Ureter (tissue), 1 donor: ENCODE measurements around the gene CMTM8. TPM values are rescaled to one million over a fixed set of nuclear protein-coding genes. Genes with fewer than 3 reads are reported as not detected.

Experiments
- DNase-seq: peaks from one replicate; pipeline ENCODE4 v3.0.0-alpha.2; 2020; ENCODE audit warnings: low spot score
- total RNA-seq: library from RNA; stranded (reverse); gene quantifications from one replicate; pipeline ENCODE4 v1.2.4, GENCODE V29; 2023
- donor health status: DM: yes; HTN: yes; CAD: no.

Gene CMTM8
- total RNA-seq, 1 donor from 2014 or later: 5.7 TPM

GRCh38 chr3:32306072-32306471 is 67.6 kb downstream of the CMTM8 start:
- no peak for DNase-seq

- no peak for DNase-seq
Observed at GRCh38 chr3:32307591-32307990, 69.1 kb downstream of the CMTM8 start.

- DNase-seq: no peak
Observed at GRCh38 chr3:32308378-32308777, 69.9 kb downstream of the CMTM8 start.

DNA sequence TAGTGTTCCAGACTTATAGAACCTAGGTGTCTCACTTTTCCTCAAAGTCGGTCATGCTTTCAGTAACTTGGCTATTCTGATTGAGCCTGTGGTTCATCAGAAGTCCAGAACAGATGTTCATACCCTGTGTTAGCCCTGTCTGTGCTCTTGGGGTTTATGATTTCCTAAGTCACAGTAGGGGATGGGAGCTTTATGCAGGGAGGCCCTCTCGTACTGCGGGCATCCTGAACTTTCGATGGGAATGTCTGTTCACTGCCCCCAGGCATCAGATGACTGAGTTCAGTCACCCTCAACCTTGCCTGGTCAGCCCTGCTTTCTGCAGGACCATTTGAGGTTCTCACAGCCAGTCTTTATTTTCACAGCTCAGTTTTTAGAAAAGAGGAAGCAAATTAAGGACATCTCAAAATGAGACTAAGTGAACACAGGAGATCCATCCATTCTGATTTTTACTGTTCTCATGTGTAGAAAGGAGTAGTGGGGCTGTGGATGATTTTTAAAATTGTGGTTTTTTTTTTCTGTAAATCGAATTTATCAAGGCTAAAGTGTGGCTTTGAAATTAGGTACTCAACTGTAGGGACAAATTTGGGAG is 71.3 kb downstream of the CMTM8 start:
- DNase-seq: no peak

DNA sequence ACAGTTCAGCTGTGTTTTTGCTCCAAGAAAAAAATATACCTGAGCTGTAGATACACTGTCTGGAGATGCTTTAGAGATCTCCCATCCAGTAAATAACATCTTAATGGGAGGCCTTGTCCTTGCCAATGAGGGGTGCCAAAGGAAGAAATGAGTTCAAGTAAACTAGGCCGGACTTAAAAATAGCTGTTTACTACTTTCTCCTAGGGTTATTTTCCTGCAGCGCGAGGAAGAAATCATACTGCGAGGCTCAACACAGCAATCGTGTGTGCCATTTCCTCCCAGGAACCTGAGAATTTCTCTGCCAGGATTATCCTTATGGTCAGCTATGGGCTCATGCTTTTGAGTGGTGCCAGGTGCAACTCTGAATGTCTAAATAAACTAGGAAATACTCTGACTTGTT is 71.9 kb downstream of the CMTM8 start:
- no peak for DNase-seq

GRCh38 chr3:32310918-32311839 is 72.7 kb downstream of the CMTM8 start:
- DNase-seq: no peak

GRCh38 chr3:32312251-32312650 is 73.8 kb downstream of the CMTM8 start:
- DNase-seq: no peak

GRCh38 chr3:32313169-32313568 is 74.7 kb downstream of the CMTM8 start:
- DNase-seq: no peak

DNA sequence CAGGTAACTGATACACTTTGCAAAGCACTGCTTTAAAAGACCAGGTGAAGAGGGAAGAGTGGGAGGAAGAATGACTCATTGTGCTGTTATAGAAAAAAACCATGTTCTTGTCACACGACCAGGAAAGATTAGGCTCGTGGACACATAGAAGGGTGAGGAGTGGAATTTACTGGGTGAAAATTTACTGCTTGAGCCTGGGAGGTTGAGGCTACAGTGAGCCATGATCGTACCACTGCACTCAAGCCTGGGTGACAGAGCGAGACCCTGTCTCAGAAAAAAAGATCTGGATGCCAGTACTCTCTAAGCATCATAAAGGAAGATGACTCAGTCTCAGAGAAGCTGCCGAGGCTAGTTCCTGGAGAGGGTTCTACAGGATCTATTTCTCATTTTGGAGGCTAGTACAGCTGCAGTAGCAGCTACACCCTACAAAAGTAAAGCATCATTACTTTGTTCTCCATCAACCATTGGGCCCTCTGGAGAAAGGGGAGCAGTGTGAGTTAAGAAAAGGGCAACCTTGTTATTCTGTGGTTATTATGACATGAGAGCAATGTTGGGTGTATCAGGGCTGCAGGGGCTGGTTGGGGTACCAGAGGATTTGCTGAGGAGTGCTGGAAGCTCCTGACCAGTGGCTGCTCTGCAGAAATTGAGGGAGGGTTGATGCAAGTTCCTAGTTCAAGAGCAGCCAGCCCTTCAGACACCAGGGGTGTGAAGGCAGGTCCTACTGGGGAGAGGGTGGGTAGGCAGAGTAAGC is 75.4 kb downstream of the CMTM8 start:
- no peak for DNase-seq

DNA sequence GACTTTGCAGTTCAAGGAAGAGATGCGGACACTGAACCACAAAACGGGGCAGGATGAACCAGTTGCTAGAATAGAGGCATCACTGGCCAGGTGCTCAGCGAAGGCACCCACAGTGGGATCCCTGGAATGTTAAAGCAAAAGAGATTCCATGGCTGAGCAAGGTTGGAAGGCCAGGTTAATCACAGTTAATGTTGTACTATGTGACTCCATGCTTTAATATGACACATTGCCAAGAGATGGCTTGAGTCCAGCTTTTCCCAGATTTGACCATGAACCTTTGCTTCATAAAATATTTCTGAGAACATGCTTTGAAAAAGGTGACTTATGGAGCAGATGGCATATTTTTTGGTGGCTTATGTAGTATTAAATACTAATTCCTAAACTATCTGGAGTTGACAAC is 77.0 kb downstream of the CMTM8 start:
- DNase-seq: no peak

DNA sequence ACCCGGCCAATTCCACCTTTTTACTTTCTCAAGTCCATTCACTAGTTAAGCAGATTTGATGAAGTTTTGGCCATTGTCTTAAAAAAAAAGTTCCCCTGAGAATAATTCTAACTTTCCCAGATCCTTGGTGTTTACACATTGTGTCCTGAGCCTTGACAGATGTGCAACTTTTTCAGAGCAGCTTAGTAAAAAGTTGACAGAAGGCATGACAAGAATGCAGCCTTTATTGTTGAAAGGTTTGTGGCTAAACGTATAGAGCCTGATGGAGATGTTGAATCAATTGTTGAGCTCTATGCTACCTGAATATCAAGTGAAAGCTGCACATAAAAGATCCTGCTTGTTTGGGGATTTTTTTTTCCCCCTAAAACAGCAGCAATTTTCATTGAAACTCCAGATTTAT is 77.8 kb downstream of the CMTM8 start:
- DNase-seq: no peak

- DNase-seq: no peak
Observed at GRCh38 chr3:32316976-32317375, 78.5 kb downstream of the CMTM8 start.

- DNase-seq: no peak
Observed at GRCh38 chr3:32319607-32320006, 81.1 kb downstream of the CMTM8 start.

- no peak for DNase-seq
Observed at GRCh38 chr3:32320080-32320479, 81.6 kb downstream of the CMTM8 start.

DNA sequence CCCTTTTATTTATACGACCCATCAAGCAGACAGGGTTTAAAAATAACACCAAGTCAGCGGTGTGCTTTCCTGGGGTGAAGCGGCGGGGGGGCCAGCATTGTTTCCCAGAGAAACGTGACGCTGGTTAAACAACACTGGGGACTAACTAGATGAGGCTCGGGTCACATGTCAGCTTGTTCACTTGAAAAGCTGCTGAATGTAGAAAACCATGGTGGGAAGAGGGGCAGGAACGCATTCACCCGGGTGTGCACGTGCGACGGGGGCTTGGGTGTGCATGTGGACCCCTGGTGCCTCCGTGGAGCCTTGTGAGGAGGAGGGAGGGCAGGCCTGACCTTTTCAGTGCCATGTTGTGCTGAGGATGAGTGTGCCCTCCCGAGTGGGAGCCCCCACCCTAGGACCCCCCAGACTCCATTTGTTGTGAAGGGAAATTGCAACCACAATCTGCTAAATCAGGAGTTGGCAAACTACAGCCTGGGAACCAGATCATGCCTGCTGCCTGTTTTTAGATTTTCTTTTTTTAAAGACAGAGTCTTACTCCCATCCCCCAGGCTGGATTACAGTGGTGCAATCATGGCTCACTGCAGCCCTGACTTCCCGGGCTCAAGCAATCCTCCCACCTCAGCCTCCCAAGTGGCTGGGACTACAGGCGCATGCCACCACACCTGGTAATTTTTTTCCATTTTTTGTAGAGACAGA is 82.8 kb downstream of the CMTM8 start:
- DNase-seq: no peak

GRCh38 chr3:32322311-32322710 is 83.8 kb downstream of the CMTM8 start:
- DNase-seq: no peak

DNA sequence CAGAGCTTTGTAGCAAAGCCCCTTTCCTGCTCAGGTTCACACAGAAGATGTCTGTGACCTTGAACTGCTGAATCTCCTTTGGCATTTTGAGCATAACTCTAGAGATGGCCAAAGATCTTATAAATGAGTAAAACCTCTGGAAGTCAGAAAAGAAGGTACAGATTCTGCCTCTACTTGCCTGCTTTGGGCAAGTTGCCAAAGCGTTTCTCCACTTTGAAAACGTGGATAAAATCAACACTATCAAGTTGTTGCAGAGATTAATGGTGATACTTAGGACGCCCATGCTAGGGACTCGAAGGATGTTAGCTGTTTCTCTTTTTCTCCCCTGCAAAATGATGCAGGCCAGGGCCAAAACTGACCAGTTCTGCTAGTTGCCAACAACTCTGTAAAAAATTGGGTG is 85.1 kb downstream of the CMTM8 start:
- DNase-seq: no peak

DNA sequence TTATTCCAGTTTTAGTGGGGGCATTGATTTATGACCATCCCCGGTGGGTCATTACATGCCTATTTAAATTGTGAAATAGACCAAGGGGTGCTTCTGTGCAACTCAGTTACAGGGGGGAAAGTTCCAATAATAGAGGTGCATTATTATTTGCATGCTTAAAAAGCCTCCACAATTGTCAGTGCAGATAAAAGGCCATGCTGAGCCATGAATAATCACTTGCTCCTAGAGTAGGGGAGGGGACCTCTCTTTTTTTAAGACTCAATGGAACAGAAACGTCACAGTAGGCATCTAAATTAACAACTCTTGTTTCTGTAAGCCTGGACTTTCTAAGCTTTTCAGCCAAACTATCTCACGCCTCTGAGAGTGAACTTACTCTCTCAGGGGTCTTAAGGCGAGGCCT is 86.7 kb downstream of the CMTM8 start:
- DNase-seq: no peak

DNA sequence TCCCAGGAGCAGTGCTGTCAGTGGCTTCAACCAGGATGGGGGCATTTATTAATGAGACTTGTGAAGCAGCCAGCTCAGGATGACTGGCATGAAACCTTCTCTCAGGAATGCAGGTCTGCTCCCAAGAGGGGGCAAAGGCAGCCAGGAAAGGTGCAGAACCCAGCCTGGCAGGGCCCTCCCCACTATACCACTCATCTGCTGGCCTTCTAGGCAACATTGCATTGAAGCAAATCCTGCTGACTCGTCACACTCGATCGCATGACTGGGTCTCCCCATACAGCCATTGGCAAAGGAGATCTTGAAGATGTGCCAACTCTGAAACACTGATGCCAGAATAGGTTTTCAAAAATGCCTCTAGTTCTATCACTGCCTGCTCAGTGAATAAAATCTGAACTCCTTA is 87.4 kb downstream of the CMTM8 start:
- DNase-seq: no peak

DNA sequence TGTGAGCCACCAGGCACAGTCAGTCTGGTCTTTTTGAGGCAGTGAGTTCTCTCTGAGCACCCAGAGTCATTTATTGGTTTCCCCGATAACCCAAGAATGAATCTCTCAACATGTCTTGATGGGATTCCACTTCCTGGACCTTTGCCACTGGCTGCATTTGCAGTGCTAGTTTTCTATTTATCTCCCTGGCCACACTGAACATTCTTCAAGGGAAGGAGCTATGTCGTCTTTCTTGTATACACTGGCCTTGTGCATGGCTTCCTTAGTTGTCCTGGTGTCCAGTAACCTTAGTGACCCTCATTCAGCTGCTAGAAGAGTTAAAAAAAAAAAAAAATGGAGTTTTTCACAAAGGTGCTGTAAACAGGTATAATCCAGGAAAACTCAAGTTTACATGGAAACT is 88.3 kb downstream of the CMTM8 start:
- no peak for DNase-seq

- no peak for DNase-seq
Observed at GRCh38 chr3:32334675-32335074, 96.2 kb downstream of the CMTM8 start.
